HG02840 (cell line): ENCODE data around the gene TAF1B.

Experiments used
- ATAC-seq: cut with Tn5 transposase; IDR thresholded peaks from one replicate; pipeline ENCODE4 v1.9.1; 2021; ENCODE audit warnings: mild to moderate bottlenecking, moderate library complexity, moderate number of reproducible peaks; ENCODE audit not compliant: unreplicated experiment, low FRiP score

Gene TAF1B

GRCh38 chr2:9843229-9844035 lies at the start of gene TAF1B:
TAF1B (plus strand) TSS chr2:9843474; CDS start chr2:9843542, 68 bp downstream.
- ATAC-seq, result peak; percentile 90

GRCh38 chr2:9793918-9794717 lies 49.2 kb upstream of the TAF1B start:
- no peak for ATAC-seq

GRCh38 chr2:9795071-9795470 lies 48.2 kb upstream of the TAF1B start:
- no peak for ATAC-seq

- no peak for ATAC-seq
Observed at GRCh38 chr2:9796056-9797010, 46.9 kb upstream of the TAF1B start.

- ATAC-seq, result no peak
Observed at GRCh38 chr2:9797086-9797485, 46.2 kb upstream of the TAF1B start.

GRCh38 chr2:9797681-9798556 lies 45.4 kb upstream of the TAF1B start:
- no peak for ATAC-seq

- ATAC-seq, result no peak
Observed at GRCh38 chr2:9799011-9799596, 44.2 kb upstream of the TAF1B start.

- ATAC-seq, result no peak
Observed at GRCh38 chr2:9799729-9800632, 43.3 kb upstream of the TAF1B start.

GRCh38 chr2:9800639-9800974 lies 42.7 kb upstream of the TAF1B start:
- no peak for ATAC-seq

- no peak for ATAC-seq
Observed at GRCh38 chr2:9800975-9801726, 42.1 kb upstream of the TAF1B start.

GRCh38 chr2:9802576-9802993 lies 40.7 kb upstream of the TAF1B start:
- ATAC-seq, result no peak

GRCh38 chr2:9803023-9803805 lies 40.1 kb upstream of the TAF1B start:
- no peak for ATAC-seq

- ATAC-seq, result no peak
Observed at GRCh38 chr2:9805435-9806297, 37.6 kb upstream of the TAF1B start.

- ATAC-seq, result no peak
Observed at GRCh38 chr2:9806298-9806610, 37.0 kb upstream of the TAF1B start.

GRCh38 chr2:9806656-9807055 lies 36.6 kb upstream of the TAF1B start:
- no peak for ATAC-seq

GRCh38 chr2:9807056-9807455 lies 36.2 kb upstream of the TAF1B start:
- ATAC-seq, result no peak
